ENCODE data around the gene MFSD8. TPM values are rescaled to one million over a fixed set of nuclear protein-coding genes. Genes with fewer than 3 reads are reported as not detected.
"Not testable (repeated sequence)": the region's sequence is repeated elsewhere in the genome, so short reads cannot be mapped to it uniquely, and the experiment has no call there.

The MFSD8 gene
- total RNA-seq, 1 donor from 2014 or later = 13.2 TPM

GRCh38 chr4:127936974-127937373, 28.0 kb downstream of the MFSD8 start:
- no peak for DNase-seq (ENCODE audit: low read depth, low spot score)

DNA sequence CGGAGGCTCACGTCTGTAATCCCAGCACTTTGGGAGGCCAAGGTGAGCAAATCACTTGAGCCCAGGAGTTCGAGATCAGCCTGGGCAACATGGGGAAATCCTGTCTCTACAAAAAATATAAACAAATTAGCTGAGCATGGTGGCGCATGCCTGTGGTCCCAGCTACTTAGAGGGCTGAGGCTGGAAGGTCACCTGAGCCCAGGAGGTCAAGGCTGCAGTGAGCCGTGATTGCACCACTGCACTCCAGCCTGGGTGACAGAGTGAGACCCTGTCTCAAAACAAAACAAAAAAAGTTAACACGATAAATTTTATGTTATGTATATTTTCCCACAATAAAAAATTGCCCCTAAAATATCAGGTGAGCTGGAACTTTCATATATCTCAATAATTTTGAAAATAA, 33.1 kb downstream of the MFSD8 start:
- DNase-seq (ENCODE audit: low read depth, low spot score) = not testable (repeated sequence)

DNA sequence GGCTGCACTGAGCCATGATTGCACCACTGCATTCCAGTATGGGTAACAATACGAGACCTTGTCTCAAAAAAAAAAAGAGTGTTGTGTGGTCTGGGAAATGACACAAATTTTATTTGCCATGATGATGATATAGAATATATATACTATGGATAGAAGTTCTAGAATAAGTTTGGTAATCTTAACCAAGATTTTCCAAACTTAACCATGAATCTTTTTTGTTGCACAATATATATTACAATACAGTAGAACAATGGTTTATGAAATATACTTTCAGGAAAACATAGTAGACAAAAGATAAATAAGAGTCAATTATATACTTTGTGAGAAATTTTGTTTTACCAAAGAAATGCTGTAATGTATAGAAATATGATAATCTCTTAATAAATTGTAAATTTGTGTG, 34.8 kb downstream of the MFSD8 start:
- no peak for DNase-seq (ENCODE audit: low read depth, low spot score)

GRCh38 chr4:127925720-127926119, 39.3 kb downstream of the MFSD8 start:
- DNase-seq (ENCODE audit: low read depth, low spot score) = not testable (repeated sequence)

GRCh38 chr4:127922226-127922625, 42.7 kb downstream of the MFSD8 start:
- DNase-seq (ENCODE audit: low read depth, low spot score) = no peak

- DNase-seq (ENCODE audit: low read depth, low spot score) = no peak
Measured at GRCh38 chr4:127920521-127920920, 44.5 kb downstream of the MFSD8 start.

GRCh38 chr4:127917151-127917550, 47.8 kb downstream of the MFSD8 start:
- no peak for DNase-seq (ENCODE audit: low read depth, low spot score)

- DNase-seq (ENCODE audit: low read depth, low spot score) = no peak
Measured at GRCh38 chr4:127916512-127916911, 48.5 kb downstream of the MFSD8 start.

- no peak for DNase-seq (ENCODE audit: low read depth, low spot score)
Measured at GRCh38 chr4:127905029-127905428, 59.9 kb downstream of the MFSD8 start.

GRCh38 chr4:127899682-127900081, 65.3 kb downstream of the MFSD8 start:
- DNase-seq (ENCODE audit: low read depth, low spot score) = not testable (repeated sequence)

DNA sequence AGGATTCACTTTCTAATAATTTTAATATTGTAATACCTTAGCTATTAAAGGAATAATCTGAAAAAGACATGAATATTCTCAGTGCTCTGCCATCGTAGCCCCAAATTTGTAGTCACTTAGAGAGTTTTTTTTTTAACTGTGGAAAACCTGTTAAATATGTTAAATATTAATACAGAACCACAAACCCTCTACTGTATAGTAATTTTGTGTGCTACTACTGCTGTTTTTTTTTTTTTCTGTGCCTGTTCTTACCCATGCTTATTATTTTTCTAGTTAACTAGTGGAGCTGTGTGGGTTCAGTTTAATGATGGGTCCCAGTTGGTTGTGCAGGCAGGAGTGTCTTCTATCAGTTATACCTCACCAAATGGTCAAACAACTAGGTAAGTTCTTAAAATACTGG, 68.4 kb downstream of the MFSD8 start:
- no peak for DNase-seq (ENCODE audit: low read depth, low spot score)

GRCh38 chr4:127896069-127896468, 68.9 kb downstream of the MFSD8 start:
- DNase-seq (ENCODE audit: low read depth, low spot score) = no peak

DNA sequence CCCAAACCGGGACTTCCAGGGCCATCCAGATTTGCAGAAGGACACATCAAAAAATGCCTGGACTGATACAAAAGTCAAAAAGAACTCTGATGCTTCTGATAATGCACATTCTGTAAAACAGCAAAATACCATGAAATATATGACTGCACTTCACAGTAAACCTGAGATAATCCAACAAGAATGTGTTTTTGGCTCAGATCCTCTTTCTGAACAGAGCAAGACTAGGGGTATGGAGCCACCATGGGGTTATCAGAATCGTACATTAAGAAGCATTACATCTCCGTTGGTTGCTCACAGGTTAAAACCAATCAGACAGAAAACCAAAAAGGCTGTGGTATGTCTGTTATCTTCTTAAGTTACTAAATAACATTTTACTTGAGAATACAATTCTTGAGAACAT, 75.1 kb downstream of the MFSD8 start:
- no peak for DNase-seq (ENCODE audit: low read depth, low spot score)

GRCh38 chr4:127888559-127888958, 76.4 kb downstream of the MFSD8 start:
- DNase-seq (ENCODE audit: low read depth, low spot score) = no peak

DNA sequence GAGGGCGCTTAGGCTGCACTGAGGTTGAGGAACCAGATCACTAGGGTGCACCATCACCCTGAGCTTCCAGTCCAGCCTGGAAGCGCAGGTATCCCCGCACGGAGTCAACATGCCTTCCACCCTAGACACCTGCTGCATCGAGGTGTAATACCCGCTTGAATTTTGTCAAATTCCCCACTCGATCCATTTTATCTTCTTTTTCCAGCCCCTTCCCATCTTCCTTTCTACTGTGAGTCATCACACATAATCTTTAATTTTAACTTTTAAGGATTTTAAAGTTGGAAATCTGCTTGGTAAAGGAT, 83.5 kb downstream of the MFSD8 start:
- no peak for DNase-seq (ENCODE audit: low read depth, low spot score)

DNA sequence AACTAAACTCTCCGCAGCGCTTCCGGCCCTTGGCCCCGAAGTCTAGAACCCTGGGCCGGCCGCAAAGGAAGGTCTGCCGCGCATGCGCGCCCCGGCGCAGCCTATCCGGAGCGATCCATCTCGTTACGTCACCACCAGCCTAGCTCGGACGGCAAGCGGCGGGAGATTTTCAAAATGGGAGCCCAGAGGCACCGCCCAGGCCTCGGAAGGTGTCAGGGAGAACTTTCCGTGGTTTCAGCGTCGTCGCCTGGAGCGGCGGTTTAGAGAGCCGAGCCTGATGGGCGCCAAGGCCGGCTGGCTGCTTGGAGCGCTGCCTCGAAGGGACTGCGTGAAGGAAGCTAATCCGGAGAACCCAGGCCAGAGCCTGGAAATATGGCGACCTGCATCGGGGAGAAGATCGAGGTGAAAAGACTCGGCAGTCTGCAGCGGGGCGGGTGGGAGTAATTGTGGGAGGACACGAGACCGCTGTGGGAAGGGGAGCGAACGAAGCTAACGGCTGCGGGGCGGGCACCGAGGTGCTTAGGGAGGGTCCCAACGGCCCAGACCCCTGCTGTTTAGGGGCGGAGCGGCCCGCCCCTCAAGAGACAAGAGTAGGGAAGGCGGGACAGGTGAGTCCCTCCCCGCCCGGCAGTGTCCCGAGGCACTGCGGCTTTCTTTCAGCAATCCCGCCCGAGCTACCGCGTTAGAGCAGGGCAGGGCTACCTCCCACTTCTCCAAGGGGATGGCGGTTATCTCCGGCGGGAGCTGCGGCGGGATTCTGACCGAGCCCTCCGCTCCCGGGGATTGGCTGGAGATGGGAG, 84.0 kb downstream of the MFSD8 start, which contains the start of gene PLK4:
Gene PLK4, plus strand, starts transcription at position 131 of the 800 bp plus-strand sequence. Its CDS starts 242 bp downstream, at position 373.
- peak; percentile 75 for DNase-seq (ENCODE audit: low read depth, low spot score)

- no peak for DNase-seq (ENCODE audit: low read depth, low spot score)
Measured at GRCh38 chr4:127875791-127876190, 89.2 kb downstream of the MFSD8 start.

DNA sequence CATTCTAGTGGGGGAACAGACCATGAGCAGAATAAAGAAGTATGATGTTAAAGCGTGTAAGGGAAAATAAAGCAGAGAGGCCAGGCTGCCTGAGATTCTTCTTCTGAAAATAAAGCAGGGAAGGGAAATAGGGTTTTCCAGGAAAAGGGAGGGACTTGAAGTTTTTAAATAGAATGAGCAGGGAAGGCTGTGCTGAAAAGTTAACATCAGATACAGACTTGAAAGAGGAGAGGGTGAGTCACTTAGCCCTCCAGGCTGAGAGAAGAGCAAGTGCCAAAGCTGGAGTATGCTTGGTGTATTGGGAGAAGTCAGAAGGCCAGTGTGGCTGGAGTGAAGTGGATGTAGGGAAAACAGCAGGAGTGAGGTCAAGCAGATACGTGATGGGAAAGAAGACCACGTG, 94.3 kb downstream of the MFSD8 start:
- peak; percentile 68 for DNase-seq (ENCODE audit: low read depth, low spot score)

DNA sequence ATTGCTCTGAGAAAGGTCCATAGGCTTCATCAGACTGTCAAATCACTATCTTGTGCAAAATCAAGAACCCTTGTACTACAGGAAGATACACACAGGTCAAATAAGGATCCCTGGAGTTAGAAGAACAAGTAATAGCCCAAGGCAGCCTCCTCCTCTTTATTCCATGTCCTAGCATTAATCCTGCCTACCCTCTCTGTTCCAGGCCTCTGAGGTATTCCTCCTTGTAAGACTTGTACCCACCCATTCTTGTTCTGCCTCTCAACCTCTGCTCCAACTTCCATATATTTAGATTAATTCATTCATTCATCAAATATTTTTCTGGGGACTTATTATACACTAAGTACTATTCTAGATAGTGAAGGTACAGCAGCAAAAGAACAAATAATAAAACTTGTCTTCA, 94.7 kb downstream of the MFSD8 start:
- no peak for DNase-seq (ENCODE audit: low read depth, low spot score)

DNA sequence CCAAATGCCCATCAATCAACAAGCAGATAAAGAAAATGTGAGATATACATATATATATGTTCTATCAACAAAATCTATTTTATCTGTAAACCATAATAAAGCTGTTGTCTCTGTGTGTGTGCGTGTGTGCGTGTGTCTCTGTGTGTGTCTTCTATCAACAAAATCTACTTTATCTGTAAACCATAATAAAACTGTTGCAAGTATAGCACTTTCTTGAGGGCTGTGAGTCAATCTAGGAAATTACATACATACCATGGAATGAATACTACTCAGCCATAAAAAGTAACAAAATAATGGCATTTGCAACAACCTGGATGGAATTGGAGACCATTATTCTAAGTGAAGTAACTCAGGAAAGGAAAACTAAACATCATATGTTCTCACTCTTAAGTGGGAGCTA, 96.8 kb downstream of the MFSD8 start:
- no peak for DNase-seq (ENCODE audit: low read depth, low spot score)

Measured in pulmonary artery endothelial cell (primary cell).